Thymus (tissue), 11 donors: Measurements from ENCODE around the gene NEUROD4. TPM values are rescaled to one million over a fixed set of nuclear protein-coding genes. Genes with fewer than 3 reads are reported as not detected.

Source experiments
- DNase-seq, 9 donors: peaks; one replicate each; pipeline ENCODE4 v3.0.0-alpha.2; 2013; ENCODE audit warnings: low spot score in 9 of 9, low read depth in 6 of 9, missing footprints in 1 of 9
- H3K27ac ChIP-seq, 2 donors: one replicate each; pipeline ENCODE4 v1.5.1; 2013; ENCODE audit warnings: control low read depth in 1 of 2, low read depth in 1 of 2, low read length in 1 of 2, mild to moderate bottlenecking in 1 of 2, moderate library complexity in 1 of 2
- H3K27me3 ChIP-seq, 2 donors: one replicate each; pipeline ENCODE4 v1.5.1; 2013; ENCODE audit warnings: low read length in 1 of 2; ENCODE audit not compliant: control insufficient read depth in 2 of 2, insufficient read depth in 1 of 2
- H3K36me3 ChIP-seq, 2 donors: one replicate each; pipeline ENCODE4 v1.5.1; 2013; ENCODE audit warnings: low read length in 1 of 2, mild to moderate bottlenecking in 1 of 2, moderate library complexity in 1 of 2; ENCODE audit not compliant: control insufficient read depth in 2 of 2, insufficient read depth in 2 of 2
- H3K4me1 ChIP-seq, 2 donors: one replicate each; pipeline ENCODE4 v1.5.1; 2013; ENCODE audit warnings: low read length in 2 of 2; ENCODE audit not compliant: control insufficient read depth in 2 of 2, insufficient read depth in 2 of 2
- H3K4me3 ChIP-seq, 2 donors: one replicate each; pipeline ENCODE4 v1.5.1; 2013; ENCODE audit warnings: low read length in 2 of 2, control low read depth in 1 of 2, mild to moderate bottlenecking in 1 of 2
- H3K9me3 ChIP-seq, 2 donors: one replicate each; pipeline ENCODE4 v1.5.1; 2013; ENCODE audit warnings: low read length in 1 of 2, mild to moderate bottlenecking in 1 of 2; ENCODE audit not compliant: control insufficient read depth in 2 of 2, insufficient read depth in 1 of 2
- WGBS: extraction: QIAGEN DNeasy Blood & Tissue Kit; methylation state at CpG from one replicate; pipeline ENCODE4 v1.1.7; 2013; 5-methylcytosine and 5-hydroxymethylcytosine counted together
- polyA plus RNA-seq: library from polyadenylated mRNA; stranded (reverse); fragments of 200-250 nt; gene quantifications from one replicate; pipeline ENCODE4 v1.2.3, GENCODE V29; 2013
- total RNA-seq: library from RNA; stranded (reverse); fragments of 120-200 nt; gene quantifications from one replicate; pipeline ENCODE4 v1.2.4, GENCODE V29; 2013
- donor health status: healthy.

NEUROD4 gene
- total and polyA plus RNA-seq, 2 donors = 0.07 to 0.09 TPM

GRCh38 chr12:55043542-55043941, 23.8 kb downstream of the NEUROD4 start:
- no peaks in the 10 kb centered on the region for H3K9me3 ChIP-seq
- no peaks in the 10 kb centered on the region for H3K4me1 ChIP-seq
- no peak for DNase-seq
- no peaks in the 10 kb centered on the region for H3K36me3 ChIP-seq
- no peaks in the 10 kb centered on the region for H3K27me3 ChIP-seq
- 95% methylated on average over 3 of the region's 3 CpGs for WGBS
- H3K27ac ChIP-seq = no peak overlapping the region
- no peak overlapping the region for H3K4me3 ChIP-seq

GRCh38 chr12:55044135-55044534, 24.4 kb downstream of the NEUROD4 start:
- WGBS = 92% methylated on average over 6 of the region's 6 CpGs
- no peaks in the 10 kb centered on the region for H3K36me3 ChIP-seq

GRCh38 chr12:55049676-55050075, 29.9 kb downstream of the NEUROD4 start:
- DNase-seq = no peak
- no peaks in the 10 kb centered on the region for H3K4me1 ChIP-seq
- WGBS = 97% methylated on average over 16 of the region's 16 CpGs
- H3K36me3 ChIP-seq = no peaks in the 10 kb centered on the region
- no peak overlapping the region for H3K27ac ChIP-seq
- no peaks in the 10 kb centered on the region for H3K9me3 ChIP-seq
- H3K27me3 ChIP-seq = peaks cover 0 to 2% of the 10 kb centered on the region in 2 donors
- H3K4me3 ChIP-seq = no peak overlapping the region

More at GRCh38 chr12:55044135-55044534, 24.4 kb downstream of the NEUROD4 start:
- H3K27me3 ChIP-seq = no peaks in the 10 kb centered on the region
- DNase-seq = no peak
- H3K27ac ChIP-seq = no peak overlapping the region
- no peak overlapping the region for H3K4me3 ChIP-seq
- no peaks in the 10 kb centered on the region for H3K4me1 ChIP-seq
- no peaks in the 10 kb centered on the region for H3K9me3 ChIP-seq

GRCh38 chr12:55051197-55051947, 31.6 kb downstream of the NEUROD4 start:
- Histone ChIP-seq H3K36me3 (no peaks in the 10 kb centered on the region), H3K27ac (no peak overlapping the region), H3K27me3 (peaks cover 0 to 2% of the 10 kb centered on the region in 2 donors), H3K4me3 (no peak overlapping the region), H3K4me1 (no peaks in the 10 kb centered on the region), H3K9me3 (no peaks in the 10 kb centered on the region)
- 91% methylated on average over 7 of the region's 7 CpGs for WGBS
- no peak for DNase-seq

GRCh38 chr12:55057481-55057880, 37.7 kb downstream of the NEUROD4 start:
- Histone ChIP-seq H3K27me3 (peaks cover 0 to 8% of the 10 kb centered on the region in 2 donors), H3K4me1 (no peaks in the 10 kb centered on the region), H3K4me3 (no peak overlapping the region), H3K9me3 (no peaks in the 10 kb centered on the region), H3K27ac (no peak overlapping the region), H3K36me3 (no peaks in the 10 kb centered on the region)
- 84% methylated on average over 5 of the region's 5 CpGs for WGBS
- DNase-seq = no peak

- Histone ChIP-seq H3K4me1 (no peaks in the 10 kb centered on the region), H3K27ac (no peak overlapping the region), H3K4me3 (no peak overlapping the region), H3K27me3 (peaks cover 0 to 8% of the 10 kb centered on the region in 2 donors), H3K36me3 (no peaks in the 10 kb centered on the region), H3K9me3 (no peaks in the 10 kb centered on the region)
- WGBS = 94% methylated on average over 1 of the region's 1 CpG
- no peak for DNase-seq
These were observed 38.3 kb downstream of the NEUROD4 start for GRCh38 chr12:55058082-55058481.

GRCh38 chr12:55058776-55059175, 39.0 kb downstream of the NEUROD4 start:
- H3K4me3 ChIP-seq = no peak overlapping the region
- WGBS = 97% methylated on average over 4 of the region's 4 CpGs
- no peaks in the 10 kb centered on the region for H3K9me3 ChIP-seq
- no peaks in the 10 kb centered on the region for H3K36me3 ChIP-seq
- H3K4me1 ChIP-seq = no peaks in the 10 kb centered on the region
- peaks cover 0 to 8% of the 10 kb centered on the region in 2 donors for H3K27me3 ChIP-seq
- H3K27ac ChIP-seq = no peak overlapping the region
- DNase-seq = no peak

- WGBS = 62% methylated on average over 2 of the region's 2 CpGs
- DNase-seq = no peak
- no peaks in the 10 kb centered on the region for H3K9me3 ChIP-seq
- no peak overlapping the region for H3K4me3 ChIP-seq
- H3K36me3 ChIP-seq = no peaks in the 10 kb centered on the region
- H3K4me1 ChIP-seq = no peaks in the 10 kb centered on the region
- no peak overlapping the region for H3K27ac ChIP-seq
- H3K27me3 ChIP-seq = peaks cover 0 to 8% of the 10 kb centered on the region in 2 donors
These were observed 40.7 kb downstream of the NEUROD4 start for GRCh38 chr12:55060470-55060869.

GRCh38 chr12:55061024-55061423, 41.2 kb downstream of the NEUROD4 start:
- no peak overlapping the region for H3K4me3 ChIP-seq
- H3K27ac ChIP-seq = no peak overlapping the region
- no peak for DNase-seq
- peaks cover 0 to 8% of the 10 kb centered on the region in 2 donors for H3K27me3 ChIP-seq
- WGBS = 80% methylated on average over 3 of the region's 3 CpGs
- H3K9me3 ChIP-seq = no peaks in the 10 kb centered on the region
- no peaks in the 10 kb centered on the region for H3K36me3 ChIP-seq
- H3K4me1 ChIP-seq = no peaks in the 10 kb centered on the region
